ENCODE measurements around the gene TSR3.

- TF ChIP-seq CTCF (IDR thresholded peaks at IDR 0.05) (no peak), POLR2A (IDR thresholded peaks at IDR 0.05) (no peak)
Measured at GRCh38 chr16:1347286-1347855, 4.3 kb downstream of the TSR3 start.

Data from body of pancreas (tissue), 4 donors.